Endothelial cell (in vitro differentiated cells): ENCODE results near the gene SHISA6. TPM values are rescaled to one million over a fixed set of nuclear protein-coding genes. Genes with fewer than 3 reads are reported as not detected.

Source experiments
- DNase-seq: peaks from one replicate; pipeline ENCODE4 v3.0.0; 2021; ENCODE audit warnings: low spot score
- H3K27ac Mint-ChIP-seq: one replicate; pipeline ENCODE4 v1.8.0; 2021; ENCODE audit warnings: mixed read lengths, inconsistent platforms; ENCODE audit not compliant: unreplicated experiment
- H3K27me3 Mint-ChIP-seq: one replicate; pipeline ENCODE4 v1.8.0; 2021; ENCODE audit warnings: mild to moderate bottlenecking, moderate library complexity, mixed read lengths, inconsistent platforms; ENCODE audit not compliant: unreplicated experiment
- H3K36me3 Mint-ChIP-seq: one replicate; pipeline ENCODE4 v1.8.0; 2021; ENCODE audit warnings: mild to moderate bottlenecking, low read depth, mixed read lengths, inconsistent platforms; ENCODE audit not compliant: unreplicated experiment
- H3K4me1 Mint-ChIP-seq: one replicate; pipeline ENCODE4 v1.8.0; 2021; ENCODE audit warnings: mild to moderate bottlenecking, mixed read lengths, inconsistent platforms; ENCODE audit not compliant: unreplicated experiment
- H3K4me3 Mint-ChIP-seq: one replicate; pipeline ENCODE4 v1.8.0; 2021; ENCODE audit warnings: mild to moderate bottlenecking, mixed read lengths, inconsistent platforms; ENCODE audit not compliant: unreplicated experiment
- H3K9me3 Mint-ChIP-seq: one replicate; pipeline ENCODE4 v1.8.0; 2021; ENCODE audit warnings: mixed read lengths, inconsistent platforms; ENCODE audit not compliant: unreplicated experiment
- CTCF ChIP-seq: fragments of 200-600 bp; sonication (generic); IDR thresholded peaks from one replicate; pipeline ENCODE4 v1.5.0; 2021; ENCODE audit warnings: antibody characterized with exemption; ENCODE audit not compliant: unreplicated experiment
- total RNA-seq: library from RNA; stranded (reverse); fragmentation: NEBNext Ultra II Directional; extraction: Animal tissue kit (Norgen Biotek cat#: 25700); gene quantifications from one replicate; pipeline ENCODE4 v1.2.1, GENCODE V29; 2021; ENCODE audit not compliant: unreplicated experiment

Gene SHISA6
- total RNA-seq, 1 donor from 2014 or later, result not detected

- H3K4me1 Mint-ChIP-seq, result no peaks in the 10 kb centered on the region
- peaks cover 27% of the 10 kb centered on the region for H3K9me3 Mint-ChIP-seq
- H3K4me3 Mint-ChIP-seq, result peak overlapping the region; percentile 62
- no peak for TF ChIP-seq CTCF
- peaks cover 7% of the 10 kb centered on the region for H3K27me3 Mint-ChIP-seq
- no peak for DNase-seq
- H3K36me3 Mint-ChIP-seq, result peaks cover 24% of the 10 kb centered on the region
- no peak overlapping the region for H3K27ac Mint-ChIP-seq
These were observed 31.2 kb downstream of the SHISA6 start for GRCh38 chr17:11272191-11272590.

GRCh38 chr17:11273596-11273995 is 32.6 kb downstream of the SHISA6 start:
- H3K27ac Mint-ChIP-seq, result no peak overlapping the region
- H3K27me3 Mint-ChIP-seq, result peaks cover 9% of the 10 kb centered on the region
- no peaks in the 10 kb centered on the region for H3K4me1 Mint-ChIP-seq
- peaks cover 17% of the 10 kb centered on the region for H3K36me3 Mint-ChIP-seq
- H3K4me3 Mint-ChIP-seq, result no peak overlapping the region
- DNase-seq, result no peak
- peaks cover 29% of the 10 kb centered on the region for H3K9me3 Mint-ChIP-seq
- TF ChIP-seq CTCF, result no peak

GRCh38 chr17:11274106-11274505 is 33.1 kb downstream of the SHISA6 start:
- Mint-ChIP-seq H3K9me3 (peaks cover 28% of the 10 kb centered on the region), H3K4me3 (no peak overlapping the region), H3K27me3 (peaks cover 9% of the 10 kb centered on the region), H3K4me1 (no peaks in the 10 kb centered on the region), H3K36me3 (peaks cover 17% of the 10 kb centered on the region), H3K27ac (no peak overlapping the region)
- DNase-seq, result no peak
- no peak for TF ChIP-seq CTCF

- no peak for TF ChIP-seq CTCF
- Mint-ChIP-seq H3K4me1 (no peaks in the 10 kb centered on the region), H3K9me3 (peaks cover 19% of the 10 kb centered on the region), H3K27me3 (peaks cover 5% of the 10 kb centered on the region), H3K36me3 (peaks cover 9% of the 10 kb centered on the region), H3K4me3 (no peak overlapping the region), H3K27ac (no peak overlapping the region)
- DNase-seq, result no peak
These were observed 35.5 kb downstream of the SHISA6 start for GRCh38 chr17:11276486-11276885.

- Mint-ChIP-seq H3K27ac (no peak overlapping the region), H3K4me1 (no peaks in the 10 kb centered on the region), H3K27me3 (peaks cover 1% of the 10 kb centered on the region), H3K4me3 (no peak overlapping the region), H3K36me3 (no peaks in the 10 kb centered on the region), H3K9me3 (peaks cover 20% of the 10 kb centered on the region)
- no peak for TF ChIP-seq CTCF
- no peak for DNase-seq
These were observed 37.4 kb downstream of the SHISA6 start for GRCh38 chr17:11278186-11278991.
